PC-3 (cell line): ENCODE measurements around the gene GP1BB.

Experiments used
- EZH2 ChIP-seq: fragments of 300-600 bp; sonication (generic); IDR thresholded peaks from one replicate; pipeline ENCODE4 v1.6.1; 2017; ENCODE audit warnings: antibody characterized with exemption, mild to moderate bottlenecking, low read length; ENCODE audit not compliant: unreplicated experiment
- TF ChIP-seq, protein P1 (sequence below): fragments of 300-600 bp; sonication (generic); conservative IDR thresholded peaks from 2 replicates; pipeline ENCODE4 v1.5.1; 2017; ENCODE audit warnings: antibody characterized with exemption, low read depth, mild to moderate bottlenecking, low read length

DNA sequence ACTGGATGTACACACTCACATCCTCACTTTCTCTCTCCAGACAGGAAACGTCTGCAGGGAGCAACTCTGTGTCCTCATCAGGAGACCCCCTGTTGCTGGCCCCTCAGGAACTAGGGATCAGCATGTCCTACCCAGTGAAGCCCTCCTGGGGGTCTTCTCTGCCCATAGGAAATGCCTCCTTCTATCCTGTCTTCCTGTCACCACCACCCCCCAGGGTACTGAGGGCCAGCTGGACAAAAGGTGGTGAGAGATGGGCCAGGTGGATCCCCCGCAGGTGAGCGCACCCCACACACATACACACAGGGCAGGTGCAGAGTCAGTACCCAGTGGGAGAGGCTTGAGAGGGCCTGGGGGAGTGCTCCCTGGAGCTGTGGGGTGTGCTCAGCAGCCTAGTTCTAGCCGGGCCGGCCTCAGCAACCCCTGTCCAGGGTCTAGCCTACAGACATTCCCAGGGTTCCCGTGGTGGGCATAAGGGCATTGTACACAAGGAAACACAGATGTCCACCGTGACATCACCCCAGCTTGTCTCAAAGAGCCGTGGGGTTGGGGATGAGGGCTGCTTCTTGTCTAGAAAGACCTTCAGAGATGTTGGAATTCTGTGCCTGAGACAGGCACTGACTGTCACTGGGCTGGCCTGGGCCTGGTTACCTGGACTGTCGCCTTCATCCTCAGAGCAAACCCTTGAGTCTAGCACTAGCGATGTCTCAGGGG, 9.2 kb downstream of the GP1BB start:
- TF ChIP-seq, protein P1, sequence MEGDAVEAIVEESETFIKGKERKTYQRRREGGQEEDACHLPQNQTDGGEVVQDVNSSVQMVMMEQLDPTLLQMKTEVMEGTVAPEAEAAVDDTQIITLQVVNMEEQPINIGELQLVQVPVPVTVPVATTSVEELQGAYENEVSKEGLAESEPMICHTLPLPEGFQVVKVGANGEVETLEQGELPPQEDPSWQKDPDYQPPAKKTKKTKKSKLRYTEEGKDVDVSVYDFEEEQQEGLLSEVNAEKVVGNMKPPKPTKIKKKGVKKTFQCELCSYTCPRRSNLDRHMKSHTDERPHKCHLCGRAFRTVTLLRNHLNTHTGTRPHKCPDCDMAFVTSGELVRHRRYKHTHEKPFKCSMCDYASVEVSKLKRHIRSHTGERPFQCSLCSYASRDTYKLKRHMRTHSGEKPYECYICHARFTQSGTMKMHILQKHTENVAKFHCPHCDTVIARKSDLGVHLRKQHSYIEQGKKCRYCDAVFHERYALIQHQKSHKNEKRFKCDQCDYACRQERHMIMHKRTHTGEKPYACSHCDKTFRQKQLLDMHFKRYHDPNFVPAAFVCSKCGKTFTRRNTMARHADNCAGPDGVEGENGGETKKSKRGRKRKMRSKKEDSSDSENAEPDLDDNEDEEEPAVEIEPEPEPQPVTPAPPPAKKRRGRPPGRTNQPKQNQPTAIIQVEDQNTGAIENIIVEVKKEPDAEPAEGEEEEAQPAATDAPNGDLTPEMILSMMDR, result no peak
- no peak for TF ChIP-seq EZH2
